HUDEP-2 (cell line): ENCODE results near the gene GTF3C1.

Source experiments
- DNase-seq, 76 experiments: peaks; one replicate each; lab custom pipeline; 2025; ENCODE audit not compliant: unreplicated experiment in 76 of 76; lab: John Stamatoyannopoulos, UW

Gene GTF3C1, protein sequence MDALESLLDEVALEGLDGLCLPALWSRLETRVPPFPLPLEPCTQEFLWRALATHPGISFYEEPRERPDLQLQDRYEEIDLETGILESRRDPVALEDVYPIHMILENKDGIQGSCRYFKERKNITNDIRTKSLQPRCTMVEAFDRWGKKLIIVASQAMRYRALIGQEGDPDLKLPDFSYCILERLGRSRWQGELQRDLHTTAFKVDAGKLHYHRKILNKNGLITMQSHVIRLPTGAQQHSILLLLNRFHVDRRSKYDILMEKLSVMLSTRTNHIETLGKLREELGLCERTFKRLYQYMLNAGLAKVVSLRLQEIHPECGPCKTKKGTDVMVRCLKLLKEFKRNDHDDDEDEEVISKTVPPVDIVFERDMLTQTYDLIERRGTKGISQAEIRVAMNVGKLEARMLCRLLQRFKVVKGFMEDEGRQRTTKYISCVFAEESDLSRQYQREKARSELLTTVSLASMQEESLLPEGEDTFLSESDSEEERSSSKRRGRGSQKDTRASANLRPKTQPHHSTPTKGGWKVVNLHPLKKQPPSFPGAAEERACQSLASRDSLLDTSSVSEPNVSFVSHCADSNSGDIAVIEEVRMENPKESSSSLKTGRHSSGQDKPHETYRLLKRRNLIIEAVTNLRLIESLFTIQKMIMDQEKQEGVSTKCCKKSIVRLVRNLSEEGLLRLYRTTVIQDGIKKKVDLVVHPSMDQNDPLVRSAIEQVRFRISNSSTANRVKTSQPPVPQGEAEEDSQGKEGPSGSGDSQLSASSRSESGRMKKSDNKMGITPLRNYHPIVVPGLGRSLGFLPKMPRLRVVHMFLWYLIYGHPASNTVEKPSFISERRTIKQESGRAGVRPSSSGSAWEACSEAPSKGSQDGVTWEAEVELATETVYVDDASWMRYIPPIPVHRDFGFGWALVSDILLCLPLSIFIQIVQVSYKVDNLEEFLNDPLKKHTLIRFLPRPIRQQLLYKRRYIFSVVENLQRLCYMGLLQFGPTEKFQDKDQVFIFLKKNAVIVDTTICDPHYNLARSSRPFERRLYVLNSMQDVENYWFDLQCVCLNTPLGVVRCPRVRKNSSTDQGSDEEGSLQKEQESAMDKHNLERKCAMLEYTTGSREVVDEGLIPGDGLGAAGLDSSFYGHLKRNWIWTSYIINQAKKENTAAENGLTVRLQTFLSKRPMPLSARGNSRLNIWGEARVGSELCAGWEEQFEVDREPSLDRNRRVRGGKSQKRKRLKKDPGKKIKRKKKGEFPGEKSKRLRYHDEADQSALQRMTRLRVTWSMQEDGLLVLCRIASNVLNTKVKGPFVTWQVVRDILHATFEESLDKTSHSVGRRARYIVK (N-terminal part only)

DNA sequence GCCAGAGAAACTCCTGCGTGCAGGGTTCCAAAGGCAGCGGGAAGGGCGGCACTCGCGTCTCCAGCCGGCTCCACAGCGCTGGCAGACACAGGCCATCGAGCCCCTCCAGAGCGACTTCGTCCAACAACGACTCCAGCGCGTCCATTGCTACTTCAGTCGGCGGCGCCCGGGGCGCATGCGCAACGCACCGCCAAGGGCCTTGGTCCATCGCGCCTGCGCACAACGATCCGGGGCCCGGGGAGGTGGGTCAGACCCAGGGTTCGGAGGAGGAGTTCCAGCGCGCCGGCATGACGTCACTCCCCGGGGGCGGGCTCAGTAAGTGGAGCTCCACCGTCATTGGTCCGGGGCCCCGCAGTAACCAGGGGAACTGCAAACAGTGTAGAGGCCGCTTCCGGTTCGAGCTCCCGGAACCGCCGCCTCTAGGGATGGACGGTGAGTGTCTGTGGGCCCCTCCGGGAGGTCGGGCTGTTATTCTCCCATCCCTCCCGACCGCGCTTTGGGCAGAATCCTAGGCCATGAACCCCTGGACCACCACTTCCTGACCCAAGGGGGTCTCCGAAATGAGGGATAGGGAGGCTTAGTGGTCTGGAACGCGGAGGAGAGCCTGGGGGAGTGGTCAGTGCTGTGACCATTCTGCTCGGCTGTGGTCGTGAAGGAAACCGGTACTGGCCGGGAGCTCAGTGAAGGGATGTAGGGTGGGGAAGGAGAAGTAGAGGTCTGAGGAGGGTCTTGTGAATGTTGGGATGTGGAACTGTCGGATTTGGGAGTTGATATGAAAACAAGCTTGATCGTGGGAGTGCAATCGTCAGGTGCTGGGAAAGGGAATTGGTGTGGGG lies at the start of gene GTF3C1, which contains the start of gene KATNIP:
Gene GTF3C1, minus strand, starts transcription at position 168 of the 836 bp plus-strand sequence. Its CDS starts 23 bp downstream, at position 145.
Gene KATNIP, plus strand, starts transcription at position 399 of the 836 bp plus-strand sequence. Its CDS starts 27 bp downstream, at position 426.
- DNase-seq, result peak; percentile 27 to 99 (median 98)

DNA sequence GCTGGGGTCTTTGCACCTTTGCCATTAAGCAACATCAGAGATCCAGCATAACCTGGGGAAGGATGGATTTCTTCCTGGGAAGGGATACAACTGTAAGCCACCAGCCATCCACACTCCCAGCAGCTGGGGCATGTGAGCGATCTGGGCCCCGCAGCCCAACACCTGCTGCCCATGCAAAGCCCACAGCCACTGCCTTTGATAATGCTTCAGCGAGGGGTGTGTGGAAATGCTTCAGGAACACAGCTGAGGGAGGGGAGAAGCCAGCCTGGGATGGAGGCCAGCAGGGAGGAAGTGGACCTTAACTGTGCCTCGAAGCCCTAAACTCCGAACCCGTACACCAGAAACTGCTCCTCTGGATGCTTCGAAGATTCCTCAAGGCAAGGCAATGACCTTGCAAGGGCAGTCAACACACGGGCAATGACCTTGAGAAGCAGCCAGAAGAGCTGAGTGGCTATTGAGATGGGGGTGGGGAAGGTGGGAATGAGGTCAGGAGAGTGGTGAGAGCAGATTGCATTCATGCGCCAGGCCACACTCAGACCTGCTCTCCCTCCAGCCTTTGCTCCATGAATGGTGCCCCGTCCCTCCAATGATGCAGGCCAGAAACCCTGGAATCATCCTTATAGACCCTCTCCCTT lies 49.3 kb upstream of the GTF3C1 start:
- no peak for DNase-seq

- DNase-seq, result no peak
These were observed 48.5 kb upstream of the GTF3C1 start for GRCh38 chr16:27598220-27598619.

GRCh38 chr16:27597361-27597760 lies 47.6 kb upstream of the GTF3C1 start:
- DNase-seq, result no peak

DNA sequence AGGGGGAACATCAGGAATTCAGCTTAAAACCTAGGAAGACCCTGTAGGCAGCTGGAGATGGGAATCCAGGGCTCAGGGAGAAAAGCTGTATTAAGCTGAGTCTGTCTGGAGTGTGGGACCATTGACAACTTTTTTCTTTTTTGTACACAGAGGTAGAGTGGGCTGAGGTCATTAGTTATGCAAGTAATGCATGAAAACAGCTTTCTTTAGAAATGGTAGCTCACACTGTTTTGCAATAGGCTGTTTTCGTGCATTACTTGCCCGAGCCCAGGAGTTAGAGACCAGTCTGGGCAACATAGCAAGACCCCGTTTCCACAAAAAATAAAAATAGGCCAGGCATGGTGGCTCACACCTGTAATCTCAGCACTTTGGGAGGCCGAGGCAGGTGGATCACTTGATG lies 46.7 kb upstream of the GTF3C1 start:
- no peak for DNase-seq

DNA sequence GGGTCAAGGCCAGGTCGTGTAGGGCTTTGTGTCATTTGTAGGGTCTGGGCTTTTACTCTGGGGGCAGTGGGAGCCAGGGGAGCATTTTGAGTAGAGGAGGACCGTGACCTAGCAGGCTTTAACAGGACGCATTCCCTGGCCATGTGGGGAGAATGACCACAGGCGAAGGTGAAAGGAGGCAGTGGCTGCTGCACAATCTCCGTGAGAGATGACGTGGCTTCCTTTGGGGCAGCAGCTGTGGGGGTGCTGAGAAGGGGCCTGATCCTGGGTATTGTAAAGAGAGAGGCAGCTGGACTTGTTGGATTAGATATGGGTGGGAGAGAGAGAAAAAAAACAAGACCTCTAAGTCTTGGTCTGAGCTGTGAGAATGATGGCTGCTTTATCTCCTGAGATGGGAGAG lies 46.3 kb upstream of the GTF3C1 start:
- DNase-seq, result no peak

GRCh38 chr16:27595475-27595874 lies 45.8 kb upstream of the GTF3C1 start:
- DNase-seq, result no peak

GRCh38 chr16:27591837-27592236 lies 42.1 kb upstream of the GTF3C1 start:
- DNase-seq, result no peak

DNA sequence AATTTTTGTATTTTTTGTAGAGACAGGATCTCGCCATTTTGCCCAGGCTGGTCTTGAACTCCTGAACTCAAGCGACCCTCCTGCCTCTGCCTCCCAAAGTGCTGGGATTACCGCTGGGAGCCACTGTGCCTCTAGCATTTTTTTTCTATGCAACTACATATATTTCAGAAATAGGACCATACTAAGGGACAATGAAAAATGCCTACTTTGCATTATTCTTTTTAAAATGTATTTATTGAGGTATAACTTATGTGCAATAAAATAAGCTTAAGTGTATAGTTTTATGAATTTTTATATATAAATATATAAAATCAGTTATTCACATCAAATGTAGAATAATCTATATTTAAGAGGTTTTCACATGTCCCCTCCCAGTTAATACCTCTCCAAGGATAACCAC lies 38.3 kb upstream of the GTF3C1 start:
- no peak for DNase-seq

DNA sequence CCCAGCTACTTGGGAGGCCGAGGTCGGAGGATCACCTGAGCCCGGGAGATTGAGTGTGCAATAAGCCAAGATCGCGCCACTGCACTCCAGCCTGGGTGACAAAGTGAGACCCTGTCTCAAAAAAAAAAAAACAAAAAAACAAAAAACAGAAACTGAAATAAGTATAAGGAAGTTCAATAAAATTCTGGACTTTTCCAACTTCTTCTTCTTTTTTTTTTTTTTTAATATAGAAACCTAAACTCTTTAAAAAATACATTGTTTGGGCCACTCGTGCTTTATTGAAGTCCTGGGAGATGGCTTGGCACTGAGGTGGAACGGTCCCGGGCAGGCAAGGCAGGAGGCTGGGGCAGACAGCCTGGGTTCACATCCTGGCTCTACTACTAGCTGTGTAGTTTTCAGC lies 37.0 kb upstream of the GTF3C1 start:
- DNase-seq, result no peak

GRCh38 chr16:27585200-27585599 lies 35.5 kb upstream of the GTF3C1 start:
- no peak for DNase-seq

GRCh38 chr16:27583634-27584033 lies 33.9 kb upstream of the GTF3C1 start:
- no peak for DNase-seq

DNA sequence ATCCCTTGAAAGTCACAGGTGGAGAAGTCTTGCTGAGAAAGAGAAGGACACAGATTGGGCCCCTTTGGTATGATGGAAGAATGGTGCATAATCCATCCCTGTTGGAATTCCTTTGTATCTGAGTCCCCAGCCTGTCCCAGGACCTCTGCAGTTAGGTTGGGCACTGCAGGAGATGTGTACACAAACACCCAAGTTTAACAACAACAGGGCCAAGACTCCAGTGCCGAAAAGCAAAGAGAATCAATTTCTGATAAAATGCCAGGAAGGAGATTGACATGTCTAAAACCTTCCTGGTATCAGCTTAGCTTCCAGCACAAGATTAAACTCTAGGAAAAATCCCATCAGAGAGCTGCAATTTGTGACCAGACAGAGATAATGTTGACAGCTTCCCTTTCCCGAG lies 33.2 kb upstream of the GTF3C1 start:
- DNase-seq, result no peak

DNA sequence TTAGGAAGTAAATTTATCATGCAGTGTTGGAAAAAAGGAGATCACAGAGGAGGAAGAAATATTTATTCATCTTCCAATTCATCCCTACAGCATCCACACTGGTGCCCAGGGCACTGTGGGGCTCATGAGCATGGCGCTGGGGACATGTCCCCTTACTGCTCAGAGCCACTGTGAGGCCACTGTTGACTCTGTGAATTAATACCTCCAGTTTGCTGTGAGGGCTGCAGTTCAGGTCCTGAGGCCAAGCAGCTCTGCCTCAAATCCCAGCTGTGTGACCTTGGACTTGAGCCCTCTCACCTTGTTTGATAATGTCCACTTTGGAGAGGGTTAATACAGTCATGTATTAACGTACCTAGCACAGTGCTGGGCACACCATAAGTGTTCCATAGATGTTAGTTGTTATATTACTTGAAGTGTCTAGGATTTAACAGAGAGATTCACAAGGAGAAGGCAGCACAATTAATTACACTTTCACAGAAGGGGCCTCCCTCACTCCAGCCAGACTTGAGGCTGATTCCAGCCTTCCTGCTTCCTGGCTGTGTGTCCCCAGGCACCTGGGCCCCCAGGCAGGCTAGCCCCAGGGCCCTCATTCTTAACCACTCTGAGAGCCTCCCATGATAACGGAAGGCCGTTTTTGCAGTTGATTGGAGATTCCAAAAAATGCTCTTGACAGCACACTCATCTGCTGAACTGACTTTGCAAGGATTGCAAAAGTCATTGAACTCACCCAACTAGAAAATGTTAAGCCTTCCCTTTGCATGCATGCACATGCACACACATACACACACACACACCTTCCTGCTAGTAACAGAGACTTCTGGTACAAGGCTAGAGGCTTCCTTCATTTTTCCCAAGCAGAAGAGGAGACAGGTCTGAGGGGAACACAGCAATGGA lies 29.6 kb upstream of the GTF3C1 start:
- DNase-seq, result no peak

- no peak for DNase-seq
These were observed 27.0 kb upstream of the GTF3C1 start for GRCh38 chr16:27576729-27577128.

DNA sequence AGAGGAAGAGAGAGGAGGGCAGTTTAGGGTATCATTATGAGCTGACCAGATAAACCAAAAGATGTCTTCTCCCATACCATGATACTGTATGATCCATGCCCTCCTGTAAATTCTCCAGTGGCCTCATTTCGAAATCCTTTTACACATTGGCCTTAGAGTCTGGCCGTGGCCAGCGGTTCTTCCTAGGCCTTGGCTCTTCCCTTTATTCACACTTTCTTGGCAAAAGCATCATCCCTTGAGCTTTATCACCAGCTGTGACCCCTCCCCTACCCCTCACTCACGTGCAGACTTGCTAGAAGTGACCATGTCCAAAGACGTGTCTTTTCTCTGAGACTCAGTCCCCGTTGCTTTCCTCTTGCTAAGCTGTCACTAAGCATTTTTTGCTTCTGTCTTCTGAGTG lies 23.0 kb upstream of the GTF3C1 start:
- no peak for DNase-seq

DNA sequence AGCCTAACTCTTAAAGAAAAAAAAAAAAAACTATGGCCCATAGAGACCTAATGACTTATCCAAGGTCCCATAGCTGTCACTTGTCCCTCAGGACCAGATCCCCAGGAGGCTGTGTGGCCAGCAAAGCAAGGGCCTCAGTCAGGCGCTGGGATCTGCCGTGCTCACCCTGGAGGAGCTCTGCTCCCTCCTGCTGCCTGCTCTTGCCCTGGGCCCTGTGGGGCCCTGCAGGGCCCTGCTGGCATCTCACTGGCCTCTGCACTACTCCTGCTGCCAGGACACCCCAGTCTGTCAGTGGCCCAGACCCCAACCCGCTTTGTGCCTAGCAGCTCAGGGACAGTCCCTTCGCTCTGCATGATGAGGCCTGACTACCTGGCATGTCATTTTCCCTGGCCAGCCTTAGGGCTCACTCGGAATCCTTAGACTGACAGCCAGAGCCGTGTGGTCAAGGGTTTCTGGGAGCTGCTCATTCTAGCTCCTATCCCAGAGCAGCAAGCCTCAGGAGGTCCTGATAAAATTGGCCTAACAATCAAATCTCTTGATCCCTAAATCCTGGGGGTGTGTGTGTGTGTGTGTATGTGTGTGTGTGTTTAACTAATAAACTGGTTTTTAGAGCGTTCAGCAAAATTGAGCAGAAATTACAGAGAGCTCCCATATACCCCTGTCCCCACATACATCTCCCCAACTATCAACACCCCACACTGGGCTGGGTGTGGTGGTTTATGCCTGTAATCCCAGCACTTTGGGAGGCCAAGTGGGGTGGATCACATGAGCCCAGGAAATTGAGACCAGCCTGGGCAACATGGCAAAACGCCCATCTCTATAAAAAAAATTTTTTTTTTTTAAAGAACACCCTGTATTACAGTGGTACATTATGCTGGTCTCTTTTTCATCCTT lies 22.0 kb upstream of the GTF3C1 start:
- no peak for DNase-seq
